ENCODE results near the gene ERP29.
"Not testable (repeated sequence)": the region's sequence is repeated elsewhere in the genome, so short reads cannot be mapped to it uniquely, and the experiment has no call there.

ERP29 gene

GRCh38 chr12:111995782-111996480 lies 17.3 kb upstream of the ERP29 start:
- no peaks in the 10 kb centered on the region for H3K9me3 ChIP-seq (ENCODE audit: control insufficient read depth, low read length)
- H4K8ac ChIP-seq (ENCODE audit: low read length) = no peak overlapping the region
- no peak overlapping the region for H3K14ac ChIP-seq (ENCODE audit: low read length in 2 of 2)
- no peaks in the 10 kb centered on the region for H3K4me1 ChIP-seq (ENCODE audit: control insufficient read depth, insufficient read depth, low read depth, low read length)
- no peaks in the 10 kb centered on the region for H3K27me3 ChIP-seq (ENCODE audit: control insufficient read depth in 1 of 2, insufficient read depth in 1 of 2, low read length in 2 of 2)
- no peak overlapping the region for H2BK12ac ChIP-seq (ENCODE audit: low read length in 2 of 2)
- H2AFZ ChIP-seq (ENCODE audit: low read depth, low read length) = no peak overlapping the region
- H3K4me2 ChIP-seq (ENCODE audit: low read length, poor library complexity, severe bottlenecking) = no peak overlapping the region
- no peak overlapping the region for H3K23ac ChIP-seq (ENCODE audit: low read length in 2 of 2)
- H3K9ac ChIP-seq (ENCODE audit: low read length) = no peak overlapping the region
- no peak overlapping the region for H3K4me3 ChIP-seq (ENCODE audit: insufficient read depth in 1 of 2, low read depth in 1 of 2, low read length in 2 of 2)
- no peaks in the 10 kb centered on the region for H3K79me1 ChIP-seq (replicated peaks; ENCODE audit: low read length, poor library complexity, severe bottlenecking)
- no peak overlapping the region for H4K91ac ChIP-seq (ENCODE audit: low read length)
- 100% methylated on average over 1 of the region's 1 CpG for WGBS
- H2BK5ac ChIP-seq (ENCODE audit: low read depth, low read length, poor library complexity, severe bottlenecking) = no peak overlapping the region
- no peak overlapping the region for H2AK5ac ChIP-seq (ENCODE audit: low read length, severe bottlenecking)
- no peak overlapping the region for H3K4ac ChIP-seq (ENCODE audit: low read depth in 1 of 2, low read length in 2 of 2)
- H3K18ac ChIP-seq (ENCODE audit: low read depth in 1 of 2, low read length in 2 of 2) = no peak overlapping the region
- no peak for DNase-seq
- H3K27ac ChIP-seq (ENCODE audit: low read length, poor library complexity, severe bottlenecking) = no peak overlapping the region
- H2BK15ac ChIP-seq (ENCODE audit: low read depth, poor library complexity, severe bottlenecking) = no peak overlapping the region
- H3K36me3 ChIP-seq (ENCODE audit: control insufficient read depth in 1 of 2, insufficient read depth in 2 of 2, low read depth in 1 of 2, low read length in 2 of 2) = no peaks in the 10 kb centered on the region
- H2BK120ac ChIP-seq (ENCODE audit: low read depth, low read length) = no peak overlapping the region

GRCh38 chr12:111997300-111997699 lies 15.9 kb upstream of the ERP29 start:
- Histone ChIP-seq H3K9ac (ENCODE audit: low read length) (no peak overlapping the region), H3K23ac (ENCODE audit: low read length in 2 of 2) (no peak overlapping the region), H3K4me1 (ENCODE audit: control insufficient read depth, insufficient read depth, low read depth, low read length) (no peaks in the 10 kb centered on the region), H3K79me1 (replicated peaks; ENCODE audit: low read length, poor library complexity, severe bottlenecking) (no peaks in the 10 kb centered on the region), H3K4me2 (ENCODE audit: low read length, poor library complexity, severe bottlenecking) (no peak overlapping the region), H3K9me3 (ENCODE audit: control insufficient read depth, low read length) (no peaks in the 10 kb centered on the region), H3K14ac (ENCODE audit: low read length in 2 of 2) (no peak overlapping the region), H2BK120ac (ENCODE audit: low read depth, low read length) (no peak overlapping the region), H3K18ac (ENCODE audit: low read depth in 1 of 2, low read length in 2 of 2) (no peak overlapping the region), H2BK5ac (ENCODE audit: low read depth, low read length, poor library complexity, severe bottlenecking) (no peak overlapping the region), H4K91ac (ENCODE audit: low read length) (no peak overlapping the region), H3K27ac (ENCODE audit: low read length, poor library complexity, severe bottlenecking) (no peak overlapping the region), H4K8ac (ENCODE audit: low read length) (no peak overlapping the region), H3K4ac (ENCODE audit: low read depth in 1 of 2, low read length in 2 of 2) (no peak overlapping the region), H3K36me3 (ENCODE audit: control insufficient read depth in 1 of 2, insufficient read depth in 2 of 2, low read depth in 1 of 2, low read length in 2 of 2) (no peaks in the 10 kb centered on the region), H2BK15ac (ENCODE audit: low read depth, poor library complexity, severe bottlenecking) (no peak overlapping the region), H2AK5ac (ENCODE audit: low read length, severe bottlenecking) (no peak overlapping the region), H3K27me3 (ENCODE audit: control insufficient read depth in 1 of 2, insufficient read depth in 1 of 2, low read length in 2 of 2) (no peaks in the 10 kb centered on the region), H2AFZ (ENCODE audit: low read depth, low read length) (no peak overlapping the region), H3K4me3 (ENCODE audit: insufficient read depth in 1 of 2, low read depth in 1 of 2, low read length in 2 of 2) (no peak overlapping the region), H2BK12ac (ENCODE audit: low read length in 2 of 2) (no peak overlapping the region)
- no peak for DNase-seq
- 100% methylated on average over 2 of the region's 2 CpGs for WGBS

GRCh38 chr12:111998015-111998414 lies 15.2 kb upstream of the ERP29 start:
- no peak overlapping the region for H3K4ac ChIP-seq (ENCODE audit: low read depth in 1 of 2, low read length in 2 of 2)
- no peaks in the 10 kb centered on the region for H3K36me3 ChIP-seq (ENCODE audit: control insufficient read depth in 1 of 2, insufficient read depth in 2 of 2, low read depth in 1 of 2, low read length in 2 of 2)
- H3K4me1 ChIP-seq (ENCODE audit: control insufficient read depth, insufficient read depth, low read depth, low read length) = no peaks in the 10 kb centered on the region
- WGBS = 96% methylated on average over 3 of the region's 4 CpGs
- no peak overlapping the region for H3K18ac ChIP-seq (ENCODE audit: low read depth in 1 of 2, low read length in 2 of 2)
- H3K79me1 ChIP-seq (replicated peaks; ENCODE audit: low read length, poor library complexity, severe bottlenecking) = no peaks in the 10 kb centered on the region
- H3K23ac ChIP-seq (ENCODE audit: low read length in 2 of 2) = no peak overlapping the region
- H2AFZ ChIP-seq (ENCODE audit: low read depth, low read length) = no peak overlapping the region
- H3K27me3 ChIP-seq (ENCODE audit: control insufficient read depth in 1 of 2, insufficient read depth in 1 of 2, low read length in 2 of 2) = no peaks in the 10 kb centered on the region
- no peak overlapping the region for H4K8ac ChIP-seq (ENCODE audit: low read length)
- H4K91ac ChIP-seq (ENCODE audit: low read length) = no peak overlapping the region
- DNase-seq = no peak
- no peak overlapping the region for H3K27ac ChIP-seq (ENCODE audit: low read length, poor library complexity, severe bottlenecking)
- no peak overlapping the region for H3K14ac ChIP-seq (ENCODE audit: low read length in 2 of 2)
- no peak overlapping the region for H2AK5ac ChIP-seq (ENCODE audit: low read length, severe bottlenecking)
- H3K4me3 ChIP-seq (ENCODE audit: insufficient read depth in 1 of 2, low read depth in 1 of 2, low read length in 2 of 2) = no peak overlapping the region
- H2BK120ac ChIP-seq (ENCODE audit: low read depth, low read length) = no peak overlapping the region
- H3K9me3 ChIP-seq (ENCODE audit: control insufficient read depth, low read length) = no peaks in the 10 kb centered on the region
- H3K4me2 ChIP-seq (ENCODE audit: low read length, poor library complexity, severe bottlenecking) = no peak overlapping the region
- no peak overlapping the region for H2BK12ac ChIP-seq (ENCODE audit: low read length in 2 of 2)
- no peak overlapping the region for H3K9ac ChIP-seq (ENCODE audit: low read length)
- no peak overlapping the region for H2BK15ac ChIP-seq (ENCODE audit: low read depth, poor library complexity, severe bottlenecking)
- no peak overlapping the region for H2BK5ac ChIP-seq (ENCODE audit: low read depth, low read length, poor library complexity, severe bottlenecking)

- H3K79me1 ChIP-seq (replicated peaks; ENCODE audit: low read length, poor library complexity, severe bottlenecking); H2BK12ac ChIP-seq (ENCODE audit: low read length in 2 of 2); H3K4me3 ChIP-seq (ENCODE audit: insufficient read depth in 1 of 2, low read depth in 1 of 2, low read length in 2 of 2); H2BK120ac ChIP-seq (ENCODE audit: low read depth, low read length); H2AK5ac ChIP-seq (ENCODE audit: low read length, severe bottlenecking); H3K27me3 ChIP-seq (ENCODE audit: control insufficient read depth in 1 of 2, insufficient read depth in 1 of 2, low read length in 2 of 2); DNase-seq; H3K4me1 ChIP-seq (ENCODE audit: control insufficient read depth, insufficient read depth, low read depth, low read length); H2AFZ ChIP-seq (ENCODE audit: low read depth, low read length); H4K8ac ChIP-seq (ENCODE audit: low read length); H3K27ac ChIP-seq (ENCODE audit: low read length, poor library complexity, severe bottlenecking); H4K91ac ChIP-seq (ENCODE audit: low read length); H3K4me2 ChIP-seq (ENCODE audit: low read length, poor library complexity, severe bottlenecking); H3K36me3 ChIP-seq (ENCODE audit: control insufficient read depth in 1 of 2, insufficient read depth in 2 of 2, low read depth in 1 of 2, low read length in 2 of 2); H3K18ac ChIP-seq (ENCODE audit: low read depth in 1 of 2, low read length in 2 of 2); H3K9ac ChIP-seq (ENCODE audit: low read length); H2BK15ac ChIP-seq (ENCODE audit: low read depth, poor library complexity, severe bottlenecking); H3K23ac ChIP-seq (ENCODE audit: low read length in 2 of 2); H2BK5ac ChIP-seq (ENCODE audit: low read depth, low read length, poor library complexity, severe bottlenecking); H3K14ac ChIP-seq (ENCODE audit: low read length in 2 of 2); H3K9me3 ChIP-seq (ENCODE audit: control insufficient read depth, low read length); H3K4ac ChIP-seq (ENCODE audit: low read depth in 1 of 2, low read length in 2 of 2): not testable (repeated sequence)
- 88% methylated on average over 9 of the region's 9 CpGs for WGBS
Measured at GRCh38 chr12:111999129-111999528, 14.1 kb upstream of the ERP29 start.
